Stimulated activated CD4-positive, alpha-beta T cell treated with anti-CD3 and anti-CD28 coated beads, TNF-alpha, amount 100 ng/mL, for 24 hours (primary cell): ENCODE measurements around the gene POMC.
A peak's percentile ranks its signal among the peaks of the same experiment; 100 is the strongest.
"Not testable (repeated sequence)": the region's sequence is repeated elsewhere in the genome, so short reads cannot be mapped to it uniquely, and the experiment has no call there.

Experiments
- DNase-seq, 3 experiments: peaks; one replicate each; pipeline ENCODE4 v3.0.0-alpha.2; 2020; ENCODE audit warnings: low read depth in 3 of 3

POMC gene

GRCh38 chr2:25168256-25169072, at the start of gene POMC:
TSS of gene POMC (minus strand) at chr2:25168580. CDS start at chr2:25164772, 3,808 bp downstream.
- DNase-seq = peak in 1 of 3 experiments; percentile 18

- no peak for DNase-seq
Observed at GRCh38 chr2:25218100-25218499, 49.7 kb upstream of the POMC start.

- DNase-seq = peak; percentile 59 to 86 (median 71)
Observed at GRCh38 chr2:25215948-25216679, 47.7 kb upstream of the POMC start.

- no peak for DNase-seq
Observed at GRCh38 chr2:25215232-25215631, 46.9 kb upstream of the POMC start.

GRCh38 chr2:25213229-25213628, 44.8 kb upstream of the POMC start:
- no peak for DNase-seq

GRCh38 chr2:25210923-25211322, 42.5 kb upstream of the POMC start:
- not testable (repeated sequence) for DNase-seq

- no peak for DNase-seq
Observed at GRCh38 chr2:25207078-25207545, 38.7 kb upstream of the POMC start.

GRCh38 chr2:25204190-25204838, 35.9 kb upstream of the POMC start:
- DNase-seq = no peak

- DNase-seq = no peak
Observed at GRCh38 chr2:25202275-25202674, 33.9 kb upstream of the POMC start.

GRCh38 chr2:25201794-25202193, 33.4 kb upstream of the POMC start:
- no peak for DNase-seq

- DNase-seq = no peak
Observed at GRCh38 chr2:25201265-25201664, 32.9 kb upstream of the POMC start.

- no peak for DNase-seq
Observed at GRCh38 chr2:25198576-25198975, 30.2 kb upstream of the POMC start.

GRCh38 chr2:25198209-25198525, 29.8 kb upstream of the POMC start:
- DNase-seq = no peak

- DNase-seq = no peak
Observed at GRCh38 chr2:25197336-25198208, 29.2 kb upstream of the POMC start.

- DNase-seq = no peak
Observed at GRCh38 chr2:25194576-25195122, 26.3 kb upstream of the POMC start.

- DNase-seq = no peak
Observed at GRCh38 chr2:25190536-25190935, 22.2 kb upstream of the POMC start.

GRCh38 chr2:25188405-25188804, 20.0 kb upstream of the POMC start:
- no peak for DNase-seq

GRCh38 chr2:25187729-25188350, 19.5 kb upstream of the POMC start:
- no peak for DNase-seq

- no peak for DNase-seq
Observed at GRCh38 chr2:25184254-25184653, 15.9 kb upstream of the POMC start.

GRCh38 chr2:25178976-25179375, 10.6 kb upstream of the POMC start:
- DNase-seq = no peak

- no peak for DNase-seq
Observed at GRCh38 chr2:25177211-25177611, 8.8 kb upstream of the POMC start.
